Thymus (tissue), 11 donors: ENCODE data around the gene ANKFY1. TPM values are rescaled to one million over a fixed set of nuclear protein-coding genes. Genes with fewer than 3 reads are reported as not detected.
A peak's percentile ranks its signal among the peaks of the same experiment; 100 is the strongest.

Experiments used
- DNase-seq, 9 donors: peaks; one replicate each; pipeline ENCODE4 v3.0.0-alpha.2; 2013; ENCODE audit warnings: low spot score in 9 of 9, low read depth in 6 of 9, missing footprints in 1 of 9
- H3K27ac ChIP-seq, 2 donors: one replicate each; pipeline ENCODE4 v1.5.1; 2013; ENCODE audit warnings: control low read depth in 1 of 2, low read depth in 1 of 2, low read length in 1 of 2, mild to moderate bottlenecking in 1 of 2, moderate library complexity in 1 of 2
- H3K27me3 ChIP-seq, 2 donors: one replicate each; pipeline ENCODE4 v1.5.1; 2013; ENCODE audit warnings: low read length in 1 of 2; ENCODE audit not compliant: control insufficient read depth in 2 of 2, insufficient read depth in 1 of 2
- H3K36me3 ChIP-seq, 2 donors: one replicate each; pipeline ENCODE4 v1.5.1; 2013; ENCODE audit warnings: low read length in 1 of 2, mild to moderate bottlenecking in 1 of 2, moderate library complexity in 1 of 2; ENCODE audit not compliant: control insufficient read depth in 2 of 2, insufficient read depth in 2 of 2
- H3K4me1 ChIP-seq, 2 donors: one replicate each; pipeline ENCODE4 v1.5.1; 2013; ENCODE audit warnings: low read length in 2 of 2; ENCODE audit not compliant: control insufficient read depth in 2 of 2, insufficient read depth in 2 of 2
- H3K4me3 ChIP-seq, 2 donors: one replicate each; pipeline ENCODE4 v1.5.1; 2013; ENCODE audit warnings: low read length in 2 of 2, control low read depth in 1 of 2, mild to moderate bottlenecking in 1 of 2
- H3K9me3 ChIP-seq, 2 donors: one replicate each; pipeline ENCODE4 v1.5.1; 2013; ENCODE audit warnings: low read length in 1 of 2, mild to moderate bottlenecking in 1 of 2; ENCODE audit not compliant: control insufficient read depth in 2 of 2, insufficient read depth in 1 of 2
- WGBS: extraction: QIAGEN DNeasy Blood & Tissue Kit; methylation state at CpG from one replicate; pipeline ENCODE4 v1.1.7; 2013; 5-methylcytosine and 5-hydroxymethylcytosine counted together
- polyA plus RNA-seq: library from polyadenylated mRNA; stranded (reverse); fragments of 200-250 nt; gene quantifications from one replicate; pipeline ENCODE4 v1.2.3, GENCODE V29; 2013
- total RNA-seq: library from RNA; stranded (reverse); fragments of 120-200 nt; gene quantifications from one replicate; pipeline ENCODE4 v1.2.4, GENCODE V29; 2013
- donor health status: healthy.

ANKFY1 gene
- total and polyA plus RNA-seq, 2 donors: 14.6 to 15.7 TPM

GRCh38 chr17:4249452-4250029 lies 14.2 kb downstream of the ANKFY1 start:
- peaks cover 2 to 4% of the 10 kb centered on the region in 2 donors for H3K4me1 ChIP-seq
- WGBS: 52% methylated on average over 4 of the region's 4 CpGs
- H3K9me3 ChIP-seq: no peaks in the 10 kb centered on the region
- no peak overlapping the region for H3K4me3 ChIP-seq
- H3K27me3 ChIP-seq: no peaks in the 10 kb centered on the region
- H3K27ac ChIP-seq: no peak overlapping the region
- DNase-seq: peak in 1 of 9 donors; percentile 26
- H3K36me3 ChIP-seq: peaks cover 7 to 20% of the 10 kb centered on the region in 2 donors

- H3K27me3 ChIP-seq: no peaks in the 10 kb centered on the region
- no peak overlapping the region for H3K27ac ChIP-seq
- peaks cover 2 to 4% of the 10 kb centered on the region in 2 donors for H3K4me1 ChIP-seq
- H3K4me3 ChIP-seq: no peak overlapping the region
- peaks cover 7 to 20% of the 10 kb centered on the region in 2 donors for H3K36me3 ChIP-seq
- no peaks in the 10 kb centered on the region for H3K9me3 ChIP-seq
- 97% methylated on average over 7 of the region's 7 CpGs for WGBS
- no peak for DNase-seq
Measured at GRCh38 chr17:4248504-4249277, 15.1 kb downstream of the ANKFY1 start.

GRCh38 chr17:4247971-4248388 lies 15.8 kb downstream of the ANKFY1 start:
- Histone ChIP-seq H3K27ac (no peak overlapping the region), H3K9me3 (no peaks in the 10 kb centered on the region), H3K27me3 (no peaks in the 10 kb centered on the region), H3K4me3 (no peak overlapping the region), H3K4me1 (peaks cover 2 to 4% of the 10 kb centered on the region in 2 donors), H3K36me3 (peaks cover 9 to 16% of the 10 kb centered on the region in 2 donors)
- no peak for DNase-seq
- 95% methylated on average over 11 of the region's 11 CpGs for WGBS

GRCh38 chr17:4247361-4247970 lies 16.3 kb downstream of the ANKFY1 start:
- H3K27ac ChIP-seq: no peak overlapping the region
- H3K9me3 ChIP-seq: no peaks in the 10 kb centered on the region
- WGBS: 97% methylated on average over 5 of the region's 5 CpGs
- no peak overlapping the region for H3K4me3 ChIP-seq
- H3K27me3 ChIP-seq: no peaks in the 10 kb centered on the region
- peaks cover 2 to 4% of the 10 kb centered on the region in 2 donors for H3K4me1 ChIP-seq
- H3K36me3 ChIP-seq: peaks cover 10 to 17% of the 10 kb centered on the region in 2 donors
- DNase-seq: no peak

- peaks cover 2 to 4% of the 10 kb centered on the region in 2 donors for H3K4me1 ChIP-seq
- 98% methylated on average over 5 of the region's 5 CpGs for WGBS
- no peak overlapping the region for H3K27ac ChIP-seq
Measured at GRCh38 chr17:4246674-4247073, 17.1 kb downstream of the ANKFY1 start.

GRCh38 chr17:4241535-4241934 lies 22.2 kb downstream of the ANKFY1 start:
- no peaks in the 10 kb centered on the region for H3K9me3 ChIP-seq
- no peaks in the 10 kb centered on the region for H3K4me1 ChIP-seq
- DNase-seq: no peak
- H3K27me3 ChIP-seq: no peaks in the 10 kb centered on the region
- H3K27ac ChIP-seq: no peak overlapping the region
- 98% methylated on average over 11 of the region's 11 CpGs for WGBS
- no peak overlapping the region for H3K4me3 ChIP-seq
- H3K36me3 ChIP-seq: peaks cover 36 to 44% of the 10 kb centered on the region in 2 donors

More at GRCh38 chr17:4246674-4247073, 17.1 kb downstream of the ANKFY1 start:
- no peaks in the 10 kb centered on the region for H3K27me3 ChIP-seq
- DNase-seq: no peak
- H3K4me3 ChIP-seq: no peak overlapping the region
- peaks cover 17 to 24% of the 10 kb centered on the region in 2 donors for H3K36me3 ChIP-seq
- H3K9me3 ChIP-seq: no peaks in the 10 kb centered on the region

GRCh38 chr17:4236456-4236855 lies 27.3 kb downstream of the ANKFY1 start:
- H3K27me3 ChIP-seq: no peaks in the 10 kb centered on the region
- DNase-seq: no peak
- H3K27ac ChIP-seq: no peak overlapping the region
- peaks cover 0 to 7% of the 10 kb centered on the region in 2 donors for H3K4me1 ChIP-seq
- no peaks in the 10 kb centered on the region for H3K9me3 ChIP-seq
- 92% methylated on average over 3 of the region's 3 CpGs for WGBS
- H3K36me3 ChIP-seq: peaks cover 30 to 66% of the 10 kb centered on the region in 2 donors
- no peak overlapping the region for H3K4me3 ChIP-seq

- DNase-seq: no peak
- Histone ChIP-seq H3K9me3 (no peaks in the 10 kb centered on the region), H3K36me3 (peaks cover 29 to 65% of the 10 kb centered on the region in 2 donors), H3K27ac (no peak overlapping the region), H3K27me3 (no peaks in the 10 kb centered on the region), H3K4me1 (peaks cover 0 to 11% of the 10 kb centered on the region in 2 donors), H3K4me3 (no peak overlapping the region)
- 98% methylated on average over 8 of the region's 8 CpGs for WGBS
Measured at GRCh38 chr17:4235372-4236279, 28.2 kb downstream of the ANKFY1 start.
